NCI-H510A treated with DMSO at 0.1 percent for 48 hours (cell line): ENCODE measurements around the gene ZNF25.
"Not testable (repeated sequence)": the region's sequence is repeated elsewhere in the genome, so short reads cannot be mapped to it uniquely, and the experiment has no call there.

Experiments used
- DNase-seq: peaks from one replicate; lab custom pipeline; 2025; lab: John Stamatoyannopoulos, UW

The ZNF25 gene

GRCh38 chr10:37947526-37947925 is 28.9 kb downstream of the ZNF25 start:
- no peak for DNase-seq

- no peak for DNase-seq
Observed at GRCh38 chr10:37937864-37938263, 38.6 kb downstream of the ZNF25 start.

- no peak for DNase-seq
Observed at GRCh38 chr10:37934791-37935190, 41.7 kb downstream of the ZNF25 start.

GRCh38 chr10:37930423-37930822 is 46.0 kb downstream of the ZNF25 start:
- no peak for DNase-seq

GRCh38 chr10:37908165-37908564 is 68.3 kb downstream of the ZNF25 start:
- not testable (repeated sequence) for DNase-seq

- DNase-seq, result no peak
Observed at GRCh38 chr10:37906382-37906781, 70.1 kb downstream of the ZNF25 start.
